B cell (primary cell): ENCODE measurements around the gene ATP8A1.

ENCODE experiments used
- CTCF ChIP-seq: fragments of 200-600 bp; IDR thresholded peaks from one replicate; pipeline ENCODE4 v1.8.0; 2022; ENCODE audit warnings: antibody characterized with exemption, mild to moderate bottlenecking
- EZH2 ChIP-seq: IDR thresholded peaks from 2 replicates; pipeline ENCODE4 v1.6.1; 2012; ENCODE audit warnings: borderline replicate concordance, low read depth, mild to moderate bottlenecking, moderate library complexity, low read length; ENCODE audit not compliant: insufficient read depth, poor library complexity, severe bottlenecking

DNA sequence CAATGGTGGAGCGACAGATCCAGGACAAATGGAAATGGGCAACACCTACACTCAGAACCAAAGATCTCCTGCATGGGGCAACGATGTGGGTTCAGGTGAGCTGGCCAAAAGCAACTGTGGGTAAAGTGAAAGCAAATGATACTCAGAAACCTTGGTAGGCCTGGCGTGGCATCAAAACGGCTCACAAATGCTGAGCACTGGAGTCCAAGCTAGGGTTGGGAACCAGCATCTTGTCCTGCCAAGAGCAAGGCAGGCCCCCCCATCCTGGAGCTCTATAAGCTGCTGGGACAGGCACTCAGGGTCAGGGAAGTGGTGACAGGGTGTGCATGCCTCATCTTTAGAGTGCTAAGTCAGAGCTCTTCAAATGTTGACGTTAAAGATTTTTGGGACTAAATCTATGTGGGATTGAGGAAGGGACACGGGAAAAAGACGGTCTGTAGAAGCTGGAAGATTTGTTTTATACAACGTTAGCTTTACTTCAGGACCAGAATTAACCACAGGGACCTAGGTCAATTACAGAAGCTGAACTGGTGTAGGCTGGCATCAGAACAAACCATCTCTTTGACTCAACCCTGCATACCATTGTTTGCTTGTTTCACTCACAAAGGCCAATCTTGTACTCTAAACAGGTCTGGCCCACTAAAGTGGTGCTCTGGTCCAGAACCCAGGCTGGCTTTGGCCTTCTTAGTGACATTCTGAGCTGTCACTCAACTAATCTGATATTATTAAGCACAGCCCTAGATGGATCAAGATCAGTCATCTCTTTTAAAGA, 10.7 kb downstream of the ATP8A1 start:
- TF ChIP-seq CTCF: no peak
- no peak for TF ChIP-seq EZH2
